Pons (tissue), 1 donor: Measurements from ENCODE around the gene KIAA1614.

Experiments
- DNase-seq: peaks from one replicate; pipeline ENCODE4 v3.0.0-alpha.2; 2016; ENCODE audit warnings: low spot score

The KIAA1614 gene

GRCh38 chr1:180926164-180926981, 13.7 kb downstream of the KIAA1614 start:
- DNase-seq: peak; percentile 81

GRCh38 chr1:180927348-180927747, 14.7 kb downstream of the KIAA1614 start:
- peak; percentile 61 for DNase-seq

GRCh38 chr1:180927841-180928240, 15.1 kb downstream of the KIAA1614 start:
- peak; percentile 65 for DNase-seq

- no peak for DNase-seq
Measured at GRCh38 chr1:180928331-180929230, 15.9 kb downstream of the KIAA1614 start.

GRCh38 chr1:180929389-180929788, 16.7 kb downstream of the KIAA1614 start:
- DNase-seq: no peak

- no peak for DNase-seq
Measured at GRCh38 chr1:180930687-180931086, 18.0 kb downstream of the KIAA1614 start.

GRCh38 chr1:180931529-180931928, 18.8 kb downstream of the KIAA1614 start:
- no peak for DNase-seq

GRCh38 chr1:180932378-180932777, 19.7 kb downstream of the KIAA1614 start:
- DNase-seq: no peak

- no peak for DNase-seq
Measured at GRCh38 chr1:180933141-180933540, 20.4 kb downstream of the KIAA1614 start.

- no peak for DNase-seq
Measured at GRCh38 chr1:180934563-180934962, 21.9 kb downstream of the KIAA1614 start.

- no peak for DNase-seq
Measured at GRCh38 chr1:180935326-180936109, 22.8 kb downstream of the KIAA1614 start.

GRCh38 chr1:180936110-180937011, 23.7 kb downstream of the KIAA1614 start:
- no peak for DNase-seq

- no peak for DNase-seq
Measured at GRCh38 chr1:180937012-180937372, 24.3 kb downstream of the KIAA1614 start.

GRCh38 chr1:180937624-180938225, 25.0 kb downstream of the KIAA1614 start:
- DNase-seq: no peak

GRCh38 chr1:180939073-180939710, 26.5 kb downstream of the KIAA1614 start:
- no peak for DNase-seq

- no peak for DNase-seq
Measured at GRCh38 chr1:180939711-180940103, 27.0 kb downstream of the KIAA1614 start.

GRCh38 chr1:180940445-180940844, 27.7 kb downstream of the KIAA1614 start:
- DNase-seq: no peak

- no peak for DNase-seq
Measured at GRCh38 chr1:180941518-180942275, 29.0 kb downstream of the KIAA1614 start.

GRCh38 chr1:180945151-180945550, 32.5 kb downstream of the KIAA1614 start:
- no peak for DNase-seq
